GM12878 (cell line): ENCODE data around the gene TMEM272. TPM values are rescaled to one million over a fixed set of nuclear protein-coding genes. Genes with fewer than 3 reads are reported as not detected.

Source experiments
- ATAC-seq: fragments of 200-7000 bp; cut with Tn5 transposase; 3 replicates; pipeline ENCODE4 v1.9.1; 2020; ENCODE audit warnings: mild to moderate bottlenecking, moderate library complexity
- BruUV-seq: library from RNA; stranded (reverse); fragments of 400-500 nt; replicated peaks from 2 replicates; lab custom pipeline; 2021; lab: Mats Ljungman, UMichigan
- CTCF ChIA-PET: fragments of 300-600 bp; sonication (Branson Sonifier 250); formaldehyde crosslinking; extraction: SDS; loops from one replicate; lab custom pipeline; 2021; ENCODE audit warnings: inconsistent platforms; lab: Yijun Ruan, JAX
- POLR2A ChIA-PET: fragments of 350-600 bp; formaldehyde crosslinking; extraction: SDS; loops from one replicate; lab custom pipeline; 2021; ENCODE audit warnings: inconsistent platforms; lab: Charles Lee
- RAD21 ChIA-PET: fragments of 300-600 bp; sonication (Branson Sonifier 250); formaldehyde crosslinking; loops from one replicate; lab custom pipeline; 2023; ENCODE audit warnings: antibody characterized with exemption; ENCODE audit not compliant: unreplicated experiment; lab: Charles Lee
- SMC1A ChIA-PET: fragments of 300-600 bp; sonication (Branson Sonifier 250); formaldehyde crosslinking; loops from one replicate; lab custom pipeline; 2023; ENCODE audit not compliant: unreplicated experiment, uncharacterized antibody; lab: Charles Lee
- DNase-seq: peaks from one replicate; pipeline ENCODE4 v3.0.0-alpha.2; 2011; ENCODE audit warnings: low read depth, low spot score
- FAIRE-seq: peaks from 3 replicates; lab custom pipeline; 2011; peaks lifted over from hg19 to GRCh38; lab: Jason Lieb, UNC
- H2AFZ ChIP-seq: 2 replicates; pipeline ENCODE4 v1.6.0; 2011; ENCODE audit warnings: low read depth, low read length, control low read depth; ENCODE audit not compliant: control insufficient read depth
- H3K27ac ChIP-seq: 2 replicates; pipeline ENCODE4 v1.5.1; 2011; ENCODE audit warnings: control low read depth; ENCODE audit not compliant: control insufficient read depth, insufficient read depth
- H3K27me3 ChIP-seq, 2 experiments: replicated peaks in 1 of 2; 2 replicates each; pipeline versions ENCODE4 v1.6.0 to v1.6.1; 2011; ENCODE audit warnings: low read length in 1 of 2; ENCODE audit not compliant: control insufficient read depth in 2 of 2, insufficient read depth in 2 of 2
- H3K36me3 ChIP-seq, 2 experiments: 2 replicates each; pipeline ENCODE4 v1.5.1; 2011; ENCODE audit warnings: low read length in 1 of 2; ENCODE audit not compliant: control insufficient read depth in 2 of 2, insufficient read depth in 2 of 2
- H3K4me1 ChIP-seq: 2 replicates; pipeline ENCODE4 v1.6.1; 2011; ENCODE audit warnings: mild to moderate bottlenecking, low read length, moderate library complexity, mixed read lengths; ENCODE audit not compliant: control insufficient read depth, insufficient read depth
- H3K4me2 ChIP-seq: 2 replicates; pipeline ENCODE4 v1.6.0; 2011; ENCODE audit warnings: control low read depth; ENCODE audit not compliant: control insufficient read depth, insufficient read depth
- H3K4me3 ChIP-seq: fragments of 200-600 bp; sonication (generic); 2 replicates; pipeline ENCODE4 v1.5.1; 2016
- H3K79me2 ChIP-seq: 2 replicates; pipeline ENCODE4 v1.6.0; 2011; ENCODE audit warnings: low read length; ENCODE audit not compliant: control insufficient read depth, insufficient read depth
- H3K9ac ChIP-seq: 2 replicates; pipeline ENCODE4 v1.8.0; 2011; ENCODE audit warnings: low read length, control low read depth, mixed read lengths; ENCODE audit not compliant: control insufficient read depth, insufficient read depth
- H3K9me3 ChIP-seq: replicated peaks from 3 replicates; pipeline ENCODE4 v1.5.1; 2011; ENCODE audit warnings: mild to moderate bottlenecking, low read length; ENCODE audit not compliant: control insufficient read depth, insufficient read depth
- H4K20me1 ChIP-seq: 2 replicates; pipeline ENCODE4 v1.6.0; 2011; ENCODE audit not compliant: control insufficient read depth, insufficient read depth
- CHD2 ChIP-seq: IDR thresholded peaks from 2 replicates; pipeline ENCODE4 v1.6.1; 2011; ENCODE audit warnings: low read depth, low read length, improper control_type of control experiment, borderline replicate concordance
- CREB1 ChIP-seq: IDR thresholded peaks from 2 replicates; pipeline ENCODE4 v1.6.1; 2012; ENCODE audit warnings: low read depth, mild to moderate bottlenecking, inconsistent platforms
- CTCF ChIP-seq, 3 experiments: IDR thresholded peaks in 2 of 3; conservative IDR thresholded peaks in 1 of 3; 2 replicates each; pipeline ENCODE4 v1.5.1; 2011; ENCODE audit warnings: low read depth in 3 of 3, low read length in 3 of 3, mild to moderate bottlenecking in 3 of 3, control low read depth in 2 of 3, moderate library complexity in 2 of 3, inconsistent platforms in 1 of 3, mixed read lengths in 1 of 3; ENCODE audit not compliant: control insufficient read depth in 2 of 3, insufficient read depth in 1 of 3; ENCODE audit errors: extremely low read depth in 1 of 3
- EP300 ChIP-seq, 2 experiments: fragments of 150-350 bp in 1 of 2; IDR thresholded peaks; 2 replicates each; pipeline ENCODE4 v1.6.1; 2011 to 2012; ENCODE audit warnings: low read depth in 2 of 2, low read length in 2 of 2, borderline replicate concordance in 1 of 2, improper control_type of control experiment in 1 of 2, inconsistent platforms in 1 of 2; ENCODE audit not compliant: control insufficient read depth in 1 of 2
- GABPA ChIP-seq: IDR thresholded peaks from 2 replicates; pipeline ENCODE4 v1.6.1; 2014; ENCODE audit warnings: antibody characterized with exemption, low read depth, mild to moderate bottlenecking, inconsistent platforms
- POU2F2 ChIP-seq: IDR thresholded peaks from 3 replicates; pipeline ENCODE4 v1.6.1; 2011; ENCODE audit warnings: low read depth, mild to moderate bottlenecking, low read length, borderline replicate concordance
- SIX5 ChIP-seq: IDR thresholded peaks from 2 replicates; pipeline ENCODE4 v1.6.1; 2011; ENCODE audit warnings: mild to moderate bottlenecking, low read depth, low read length, moderate library complexity; ENCODE audit not compliant: severe bottlenecking
- SMC3 ChIP-seq: IDR thresholded peaks from 2 replicates; pipeline ENCODE4 v1.6.1; 2011; ENCODE audit warnings: low read length, improper control_type of control experiment, borderline replicate concordance
- SREBF1 ChIP-seq: IDR thresholded peaks from 2 replicates; pipeline ENCODE4 v1.6.1; 2012; ENCODE audit warnings: mild to moderate bottlenecking, low read length
- TAF1 ChIP-seq: IDR thresholded peaks from 2 replicates; pipeline ENCODE4 v1.6.1; 2011; ENCODE audit warnings: mild to moderate bottlenecking, low read depth, low read length, borderline replicate concordance
- ZNF207 ChIP-seq: fragments of 450-650 bp; IDR thresholded peaks from 2 replicates; pipeline ENCODE4 v1.6.1; 2014; ENCODE audit warnings: antibody characterized with exemption, mild to moderate bottlenecking, borderline replicate concordance
- WGBS: methylation state at CpG from one replicate; pipeline ENCODE4 v1.1.6; 2016; ENCODE audit warnings: low lambda C conversion rate; ENCODE audit not compliant: insufficient replicate concordance, insufficient coverage; ENCODE audit errors: missing lambda C conversion rate; 5-methylcytosine and 5-hydroxymethylcytosine counted together
- in situ Hi-C: fragments of 300-500 bp; cut with MboI; formaldehyde crosslinking; loops from 9 replicates; pipeline ENCODE4 v1.14.3; 2018; ENCODE audit warnings: mixed read lengths
- intact Hi-C: fragments of 100-400 bp; cut with micrococcal nuclease; formaldehyde crosslinking; loops from one replicate; pipeline ENCODE4 v1.14.2; 2022; ENCODE audit not compliant: unreplicated experiment
- polyA plus RNA-seq, 11 experiments: library from polyadenylated mRNA; depleted of rRNA in 4 of 11; unstranded in 6 of 11; stranded (reverse) in 5 of 11; fragments of >200 nt; fragmentation: Nextera tagmentation in 4 of 11; fragmentation: Illumina TruSeq in 1 of 11; extraction: Ambion mirVana in 4 of 11; extraction: Trizol in 1 of 11; gene quantifications; 1 replicate in 1 of 11; 2 replicates in 10 of 11; pipeline versions ENCODE4 v1.2.1 to v1.2.3, GENCODE V29; 2011 to 2016; ENCODE audit warnings: inconsistent platforms in 2 of 11, missing spikeins in 2 of 11, low read depth in 1 of 11
- total RNA-seq, 4 experiments: library from RNA; depleted of rRNA in 3 of 4; stranded (reverse); fragments of >200 nt in 3 of 4; fragmentation: Illumina TruSeq in 1 of 4; extraction: Trizol in 1 of 4; gene quantifications; 2 replicates each; pipeline versions ENCODE4 v1.2.1 to v1.2.3, GENCODE V29; 2013 to 2021

The TMEM272 gene
- total and polyA plus RNA-seq, 10 of the 15 experiments (the other 5 are each of a cell fraction or from before 2014, with no cell fraction given), result 0.01 to 0.04 TPM; not detected in 8

- no peak overlapping the region for H3K27ac ChIP-seq
- H4K20me1 ChIP-seq, result no peaks in the 10 kb centered on the region
- H3K79me2 ChIP-seq, result no peaks in the 10 kb centered on the region
- no peaks in the 10 kb centered on the region for H3K36me3 ChIP-seq
- intact Hi-C loops, result loop anchor here (1.0 kb wide), 1 partner anchor 31 kb away; no protein-coding TSS in a partner anchor
- ATAC-seq, result no peak
- CTCF ChIA-PET, result interaction anchor here (0.6 to 2.8 kb wide), 6 partner anchors 16 to 76 kb away, joined by 3 to 10 read pairs (median 3); no protein-coding TSS in a partner anchor
- in situ Hi-C loops, result no loop called here
- SMC1A ChIA-PET, result interaction anchor here (1.1 to 1.5 kb wide), 3 partner anchors 8 to 115 kb away, joined by 3 to 4 read pairs (median 4); no protein-coding TSS in a partner anchor
- no peak overlapping the region for H2AFZ ChIP-seq
- BruUV-seq, result no TSS peak
- RAD21 ChIA-PET, result interaction anchor here (1.2 kb wide), 1 partner anchor 31 kb away, joined by 3 read pairs; no protein-coding TSS in a partner anchor
- no peak for FAIRE-seq
- DNase-seq, result no peak
- 0% methylated on average over 1 of the region's 1 CpG for WGBS
- H3K9me3 ChIP-seq, result no peaks in the 10 kb centered on the region
- POLR2A ChIA-PET, result no interaction called here
- no peak overlapping the region for H3K4me3 ChIP-seq
- peaks cover 2 to 3% of the 10 kb centered on the region in 2 experiments; a peak in 2 of 4 replicates for H3K27me3 ChIP-seq
- H3K9ac ChIP-seq, result no peak overlapping the region
- H3K4me2 ChIP-seq, result no peak overlapping the region
- TF ChIP-seq SREBF1 (no peak), CHD2 (no peak), CTCF (IDR thresholded peaks at IDR 0.05 in 2 of 3, conservative IDR thresholded peaks at IDR 0.05 in 1 of 3; ENCODE audit: control insufficient read depth in 2 of 3, extremely low read depth in 1 of 3, insufficient read depth in 1 of 3, low read depth in 3 of 3, low read length in 3 of 3) (no peak), SMC3 (no peak), GABPA (no peak), SIX5 (no peak), TAF1 (no peak), ZNF207 (no peak), CREB1 (no peak), EP300 (IDR thresholded peaks at IDR 0.05; ENCODE audit: borderline replicate concordance in 1 of 2, control insufficient read depth in 1 of 2, low read depth in 2 of 2, low read length in 2 of 2) (no peak), POU2F2 (no peak)
- H3K4me1 ChIP-seq, result no peaks in the 10 kb centered on the region
Measured at GRCh38 chr13:51846756-51847155, 1.8 kb upstream of the TMEM272 start.
